Epidermal melanocyte (primary cell): ENCODE results near the gene OR52K2.
"Not testable (repeated sequence)": the region's sequence is repeated elsewhere in the genome, so short reads cannot be mapped to it uniquely, and the experiment has no call there.

Experiments used
- DNase-seq: peaks from one replicate; pipeline ENCODE4 v3.0.0; 2011; ENCODE audit warnings: low spot score; ENCODE audit not compliant: insufficient read length

The OR52K2 gene

DNA sequence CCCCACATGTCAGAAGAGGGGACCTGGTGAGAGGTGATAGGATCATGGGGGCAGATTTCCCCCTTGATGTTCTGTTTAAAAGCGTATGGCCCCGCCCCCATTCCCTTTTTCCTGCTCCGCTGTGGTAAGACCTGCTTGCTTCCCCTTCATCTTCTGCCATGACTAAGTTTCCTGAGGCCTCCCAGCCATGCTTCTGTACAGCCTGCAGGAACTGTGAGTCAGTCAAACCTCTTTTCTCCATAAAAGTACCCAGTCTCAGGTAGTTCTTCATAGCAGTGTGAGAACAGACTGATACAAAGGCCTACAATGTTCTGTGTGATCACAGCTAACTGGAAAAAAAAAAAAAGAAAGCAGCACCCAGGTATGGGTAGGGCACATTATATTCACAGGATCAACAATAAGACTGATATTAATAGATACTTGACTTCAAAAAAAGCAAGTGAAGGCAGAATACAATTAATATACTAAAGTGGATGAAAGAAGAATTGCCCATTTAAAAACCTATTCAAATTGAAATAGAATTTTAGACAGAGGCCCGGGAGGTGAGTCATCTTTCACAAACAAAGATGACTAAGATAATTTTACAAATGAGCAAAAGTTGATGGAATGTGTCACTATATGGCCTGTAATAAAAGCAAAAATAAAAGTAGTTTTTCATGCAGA lies 31.6 kb downstream of the OR52K2 start:
- DNase-seq: no peak

DNA sequence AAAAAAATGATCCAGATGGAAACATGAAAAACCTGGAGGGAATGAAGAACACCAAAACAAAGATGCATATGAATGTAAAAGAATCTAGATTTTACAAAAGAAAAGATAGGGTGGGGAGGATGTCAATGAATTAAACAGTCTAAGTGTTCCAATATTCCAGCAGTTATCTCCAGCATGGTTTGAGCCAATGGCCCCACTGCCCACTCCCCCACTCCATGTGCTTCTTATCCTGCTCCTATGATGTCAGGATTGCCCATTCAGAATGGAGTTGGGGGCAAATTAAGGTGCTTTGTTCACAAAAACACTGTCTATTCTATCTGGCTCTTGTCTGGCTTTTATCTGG lies 32.1 kb downstream of the OR52K2 start:
- DNase-seq: no peak

DNA sequence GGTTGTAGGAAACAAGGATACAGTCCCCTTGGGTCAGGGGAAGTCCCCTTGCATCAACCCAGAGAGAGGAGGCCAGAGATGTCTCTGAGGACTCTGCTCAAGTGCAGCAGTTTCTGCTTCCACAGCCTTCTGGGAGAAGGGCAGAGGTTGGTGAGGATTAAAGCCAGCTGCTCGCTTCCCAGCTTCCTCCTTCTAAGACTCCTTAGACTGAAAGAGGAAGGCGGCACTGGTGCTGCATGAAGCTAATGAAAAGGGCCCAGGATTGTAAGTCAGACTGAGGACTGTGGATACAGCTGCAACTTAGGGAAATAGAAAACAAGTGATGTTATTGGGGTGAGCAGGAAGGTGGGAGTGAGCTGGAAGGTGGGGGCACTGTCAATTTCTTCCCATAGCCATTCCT lies 33.4 kb downstream of the OR52K2 start, which contains the start of gene OR52K1:
TSS of gene OR52K1 (plus strand) at position 202 of the 400 bp plus-strand sequence. CDS start 6,255 bp downstream, outside the sequence.
- no peak for DNase-seq

DNA sequence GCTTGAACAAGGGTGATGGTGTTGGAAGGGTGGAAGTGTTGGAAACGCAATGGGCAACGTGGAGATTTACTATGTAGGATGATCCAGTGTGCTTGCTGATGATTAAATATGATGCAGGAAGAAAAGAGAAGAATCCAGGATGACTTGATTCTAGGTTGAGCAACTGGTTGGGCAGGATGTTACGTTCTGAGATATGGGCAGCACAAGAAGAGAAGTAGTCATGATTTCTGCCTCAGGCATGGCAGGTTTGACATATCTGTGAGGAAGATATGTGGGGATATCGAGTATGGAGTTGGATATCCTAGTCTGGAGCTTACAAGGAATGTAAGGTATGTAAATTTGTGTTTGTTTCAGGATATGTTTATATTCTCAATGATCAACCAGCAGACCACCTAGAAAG lies 35.2 kb downstream of the OR52K2 start:
- no peak for DNase-seq

DNA sequence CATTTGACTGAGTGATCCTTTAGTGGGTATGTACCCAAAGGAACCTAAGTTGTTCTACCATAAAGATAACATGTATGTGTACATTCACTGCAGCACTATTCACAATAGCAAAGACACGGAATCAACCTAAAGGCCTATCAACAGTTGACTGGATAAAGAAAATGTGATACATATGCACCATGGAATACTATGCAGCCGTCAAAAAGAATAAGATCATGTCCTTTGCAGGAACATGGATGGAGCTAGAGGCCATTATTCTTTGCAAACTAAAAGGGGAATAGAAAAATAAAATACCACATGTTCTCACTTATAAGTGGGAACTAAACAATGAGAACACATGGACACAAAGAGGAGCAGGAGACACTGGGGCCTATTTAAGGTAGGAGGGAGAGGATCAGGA lies 42.3 kb downstream of the OR52K2 start:
- DNase-seq: not testable (repeated sequence)

DNA sequence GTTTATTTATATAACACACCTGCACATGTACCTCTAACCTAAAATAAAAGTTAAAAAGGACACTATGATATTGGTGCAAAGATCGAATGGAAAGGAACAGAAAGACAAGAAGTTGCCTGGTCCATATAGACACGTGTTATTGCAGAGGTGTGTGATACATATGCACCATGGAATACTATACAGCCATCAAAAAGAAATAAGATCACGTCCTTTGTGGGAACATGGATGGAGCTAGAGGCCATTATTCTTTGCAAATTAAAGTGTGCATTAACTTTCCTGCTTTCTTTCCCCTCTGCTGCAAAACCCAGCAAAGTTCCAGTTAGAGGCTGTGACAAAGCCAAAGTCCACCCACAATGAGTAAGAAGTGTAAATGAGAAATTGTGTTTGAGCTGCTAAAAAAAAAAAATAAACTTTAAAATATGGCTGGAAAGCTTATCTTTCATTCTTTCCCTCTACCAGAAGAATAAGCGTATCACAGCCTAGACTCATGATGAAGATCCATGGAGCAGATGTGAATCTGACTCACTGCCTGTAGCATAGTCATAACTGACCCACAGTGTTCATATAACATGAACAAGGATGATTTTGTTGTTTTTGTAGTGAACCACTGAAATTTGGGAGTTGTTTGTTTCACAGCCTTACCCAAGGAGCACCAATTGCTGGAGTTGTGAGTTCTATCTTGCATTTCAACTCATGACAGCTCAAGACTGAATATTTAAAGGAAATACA lies 42.9 kb downstream of the OR52K2 start:
- DNase-seq: no peak

DNA sequence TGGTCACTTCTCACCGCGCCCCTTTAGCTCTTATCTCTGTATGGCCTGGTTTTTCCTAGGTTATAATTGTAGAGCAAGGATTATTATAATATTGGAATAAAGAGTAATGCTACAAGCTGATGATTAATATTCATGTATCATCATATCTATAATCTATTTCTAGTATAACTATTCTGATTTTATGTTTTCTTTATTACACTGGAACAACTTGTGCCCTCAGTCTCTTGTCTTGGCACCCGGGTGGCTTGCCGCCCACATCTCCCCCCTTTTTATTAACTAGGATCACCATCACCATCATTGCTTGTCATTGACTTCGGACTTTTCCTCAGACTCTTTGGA lies 44.4 kb downstream of the OR52K2 start:
- DNase-seq: no peak

DNA sequence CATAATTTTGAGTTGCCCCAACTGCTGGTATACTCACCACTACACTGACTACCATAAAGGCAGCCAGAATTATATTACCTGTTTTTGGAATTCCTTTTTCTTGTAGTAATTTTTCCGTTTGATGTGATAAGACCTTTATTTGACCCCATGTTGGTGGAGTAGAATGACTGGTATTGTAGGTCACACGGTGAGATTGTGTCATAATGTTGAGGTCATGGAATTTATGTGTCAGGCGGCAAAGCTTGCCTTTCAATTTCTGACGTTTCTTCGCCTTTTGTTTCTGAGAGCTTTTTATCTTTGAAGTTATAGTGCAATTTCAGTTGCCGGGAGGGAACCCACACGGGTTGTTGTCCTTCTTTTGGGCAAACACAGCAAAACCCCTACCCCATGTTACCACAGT lies 46.4 kb downstream of the OR52K2 start:
- DNase-seq: no peak

DNA sequence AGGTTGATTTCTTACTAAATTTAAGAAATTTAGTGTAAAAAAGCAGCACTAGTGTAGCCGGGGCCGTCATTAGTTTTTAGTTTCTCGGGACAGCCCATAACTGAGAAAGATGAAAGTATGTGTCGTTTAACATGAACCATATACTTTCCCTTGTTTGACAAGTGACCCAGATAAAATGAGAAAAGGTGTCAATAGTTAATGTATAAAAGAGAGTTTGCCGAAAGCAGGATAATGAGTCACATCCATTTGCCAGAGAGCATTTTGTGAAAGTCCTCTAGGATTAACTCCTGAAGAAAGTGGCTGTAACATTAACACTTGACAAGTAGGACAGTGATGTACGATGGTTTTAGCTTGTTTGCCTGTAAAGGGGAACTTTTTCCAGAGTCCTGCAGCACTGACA lies 46.9 kb downstream of the OR52K2 start:
- DNase-seq: no peak

DNA sequence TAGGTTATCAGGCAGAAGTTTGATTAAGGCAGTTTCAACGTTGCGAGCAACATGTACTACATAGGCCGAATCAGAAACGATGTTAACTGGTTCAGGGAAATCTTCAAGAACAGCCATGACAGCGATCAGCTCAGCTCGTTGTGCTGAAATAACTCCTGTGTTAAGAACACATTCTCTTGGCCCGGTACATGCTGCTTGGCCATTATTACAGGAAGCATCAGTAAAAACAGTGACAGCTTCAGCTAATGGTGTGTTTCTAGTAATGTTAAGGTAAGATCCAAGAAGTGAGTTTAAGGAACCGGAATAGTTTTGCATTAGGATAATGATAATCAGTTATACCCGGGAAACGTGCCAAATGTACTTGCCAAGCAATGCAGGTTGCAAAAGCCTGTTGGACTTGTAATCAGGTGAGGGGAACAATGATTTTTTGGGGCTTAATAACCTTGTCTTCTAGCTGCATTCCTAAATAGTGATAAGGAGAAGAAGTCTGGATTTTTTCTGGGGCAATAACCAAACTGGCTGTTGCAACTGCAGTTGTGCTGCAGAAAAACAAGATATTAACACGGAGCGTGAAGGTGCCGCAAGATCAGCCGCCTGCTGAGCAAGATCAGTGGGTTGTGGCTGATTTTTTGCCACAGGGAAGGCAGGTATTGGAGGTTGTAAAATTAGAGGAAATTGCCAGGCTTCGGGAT lies 47.6 kb downstream of the OR52K2 start:
- DNase-seq: no peak
